ENCODE results near the gene ILRUN.

DNA sequence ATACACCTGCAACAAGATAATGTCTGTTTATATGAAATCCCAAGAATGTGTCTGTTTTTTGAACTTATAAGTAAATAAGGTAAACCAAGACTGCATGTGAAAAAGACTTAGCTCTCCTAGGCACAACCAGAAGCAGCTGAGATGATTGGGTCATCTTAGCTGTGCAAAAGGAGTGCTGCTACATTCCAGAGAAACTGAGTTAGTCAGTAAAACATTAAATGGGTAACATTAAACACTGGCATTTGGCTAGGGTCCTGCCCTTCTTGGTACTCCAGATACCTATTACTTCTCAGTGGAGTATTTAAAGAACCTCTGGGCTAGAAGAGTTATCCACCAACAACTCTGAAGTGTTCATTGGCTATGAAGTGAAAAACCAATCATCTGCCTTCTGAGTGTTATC is 47.8 kb downstream of the ILRUN start:
- TF ChIP-seq, protein P1, sequence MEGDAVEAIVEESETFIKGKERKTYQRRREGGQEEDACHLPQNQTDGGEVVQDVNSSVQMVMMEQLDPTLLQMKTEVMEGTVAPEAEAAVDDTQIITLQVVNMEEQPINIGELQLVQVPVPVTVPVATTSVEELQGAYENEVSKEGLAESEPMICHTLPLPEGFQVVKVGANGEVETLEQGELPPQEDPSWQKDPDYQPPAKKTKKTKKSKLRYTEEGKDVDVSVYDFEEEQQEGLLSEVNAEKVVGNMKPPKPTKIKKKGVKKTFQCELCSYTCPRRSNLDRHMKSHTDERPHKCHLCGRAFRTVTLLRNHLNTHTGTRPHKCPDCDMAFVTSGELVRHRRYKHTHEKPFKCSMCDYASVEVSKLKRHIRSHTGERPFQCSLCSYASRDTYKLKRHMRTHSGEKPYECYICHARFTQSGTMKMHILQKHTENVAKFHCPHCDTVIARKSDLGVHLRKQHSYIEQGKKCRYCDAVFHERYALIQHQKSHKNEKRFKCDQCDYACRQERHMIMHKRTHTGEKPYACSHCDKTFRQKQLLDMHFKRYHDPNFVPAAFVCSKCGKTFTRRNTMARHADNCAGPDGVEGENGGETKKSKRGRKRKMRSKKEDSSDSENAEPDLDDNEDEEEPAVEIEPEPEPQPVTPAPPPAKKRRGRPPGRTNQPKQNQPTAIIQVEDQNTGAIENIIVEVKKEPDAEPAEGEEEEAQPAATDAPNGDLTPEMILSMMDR (IDR thresholded peaks at IDR 0.05 in 8 of 11, conservative IDR thresholded peaks at IDR 0.05 in 3 of 11) = no peak
- TF ChIP-seq POLR2AphosphoS5 (IDR thresholded peaks at IDR 0.05) = no peak

Data from spleen (tissue), 7 donors.